Naive thymus-derived CD4-positive, alpha-beta T cell (primary cell): ENCODE results near the gene KYAT1. TPM values are rescaled to one million over a fixed set of nuclear protein-coding genes. Genes with fewer than 3 reads are reported as not detected.

Source experiments
- ATAC-seq: fragments of 150-1000 bp; cut with Tn5 transposase; 2 replicates; pipeline ENCODE4 v1.10.0; 2021; ENCODE audit warnings: mild to moderate bottlenecking, moderate library complexity
- CTCF ChIA-PET: fragments of 350-600 bp; sonication (Branson Sonifier 250); formaldehyde crosslinking; loops from one replicate; lab custom pipeline; 2021; ENCODE audit warnings: antibody characterized with exemption; lab: Charles Lee
- POLR2A ChIA-PET: fragments of 350-600 bp; sonication (Branson Sonifier 250); formaldehyde crosslinking; loops from one replicate; lab custom pipeline; 2021; ENCODE audit warnings: antibody characterized with exemption, inconsistent platforms; lab: Charles Lee
- DNase-seq, 9 donors: peaks; one replicate each; pipeline versions ENCODE4 v3.0.0 to v3.0.0-alpha.2; 2020 to 2022; ENCODE audit warnings: mixed read lengths in 1 of 9
- H3K27ac ChIP-seq: one replicate; pipeline ENCODE4 v1.7.0; 2013; ENCODE audit warnings: mild to moderate bottlenecking, low read depth, low read length, moderate library complexity
- H3K27me3 ChIP-seq, 2 donors: one replicate each; pipeline ENCODE4 v1.7.0; 2013; ENCODE audit warnings: low read length in 2 of 2, mild to moderate bottlenecking in 2 of 2, moderate library complexity in 2 of 2; ENCODE audit not compliant: control insufficient read depth in 2 of 2, insufficient read depth in 2 of 2
- H3K36me3 ChIP-seq, 3 experiments: 1 replicate in 2 of 3; 2 replicates in 1 of 3; pipeline ENCODE4 v1.7.0; 2013; ENCODE audit warnings: low read length in 3 of 3, mild to moderate bottlenecking in 3 of 3, moderate library complexity in 1 of 3; ENCODE audit not compliant: insufficient read depth in 3 of 3, control insufficient read depth in 2 of 3
- H3K4me1 ChIP-seq, 2 donors: one replicate each; pipeline ENCODE4 v1.7.0; 2013; ENCODE audit warnings: low read length in 2 of 2, mild to moderate bottlenecking in 2 of 2, moderate library complexity in 1 of 2; ENCODE audit not compliant: control insufficient read depth in 2 of 2, insufficient read depth in 2 of 2
- H3K4me3 ChIP-seq: 2 replicates; pipeline ENCODE4 v1.7.0; 2013; ENCODE audit warnings: mild to moderate bottlenecking, low read length
- H3K9me3 ChIP-seq, 3 experiments: 1 replicate in 2 of 3; 2 replicates in 1 of 3; pipeline ENCODE4 v1.7.0; 2013; ENCODE audit warnings: low read length in 3 of 3; ENCODE audit not compliant: control insufficient read depth in 2 of 3
- H3K27ac Mint-ChIP-seq, 9 donors: one replicate each; pipeline ENCODE4 v1.8.0; 2020 to 2022; ENCODE audit warnings: mixed read lengths in 9 of 9, mild to moderate bottlenecking in 8 of 9, moderate library complexity in 5 of 9, inconsistent platforms in 2 of 9
- H3K27me3 Mint-ChIP-seq, 5 donors: one replicate each; pipeline ENCODE4 v1.8.0; 2021 to 2022; ENCODE audit warnings: mixed read lengths in 5 of 5, mild to moderate bottlenecking in 1 of 5
- H3K36me3 Mint-ChIP-seq, 5 donors: one replicate each; pipeline ENCODE4 v1.8.0; 2020 to 2022; ENCODE audit warnings: mixed read lengths in 5 of 5, mild to moderate bottlenecking in 3 of 5, inconsistent platforms in 1 of 5
- H3K4me1 Mint-ChIP-seq, 7 donors: one replicate each; pipeline ENCODE4 v1.8.0; 2020 to 2022; ENCODE audit warnings: mixed read lengths in 7 of 7, mild to moderate bottlenecking in 3 of 7, inconsistent platforms in 1 of 7
- H3K4me3 Mint-ChIP-seq, 10 donors: one replicate each; pipeline ENCODE4 v1.8.0; 2020 to 2022; ENCODE audit warnings: mild to moderate bottlenecking in 10 of 10, mixed read lengths in 10 of 10, moderate library complexity in 6 of 10, inconsistent platforms in 2 of 10
- H3K9me3 Mint-ChIP-seq, 11 donors: one replicate each; pipeline ENCODE4 v1.8.0; 2020 to 2022; ENCODE audit warnings: mixed read lengths in 11 of 11, mild to moderate bottlenecking in 4 of 11, inconsistent platforms in 1 of 11, moderate library complexity in 1 of 11
- intact Hi-C, 2 donors: fragments of 100-400 bp; cut with micrococcal nuclease; formaldehyde crosslinking; loops; one replicate each; pipeline ENCODE4 v1.15.1; 2023
- polyA plus RNA-seq, 2 donors: library from polyadenylated mRNA; unstranded; fragments of 300-500 nt; fragmentation: Illumina TruSeq; gene quantifications; one replicate each; pipeline ENCODE4 v1.2.3, GENCODE V29; 2021
- total RNA-seq, 6 experiments: library from RNA in 5 of 6; stranded (reverse) in 5 of 6; gene quantifications; 1 replicate in 5 of 6; 2 replicates in 1 of 6; pipeline ENCODE4 v1.2.3 and lab custom pipeline; 2021 to 2026

The KYAT1 gene
- total and polyA plus RNA-seq, 7 experiments from 2014 or later = 7.2 to 18.2 (median 14.2) TPM

DNA sequence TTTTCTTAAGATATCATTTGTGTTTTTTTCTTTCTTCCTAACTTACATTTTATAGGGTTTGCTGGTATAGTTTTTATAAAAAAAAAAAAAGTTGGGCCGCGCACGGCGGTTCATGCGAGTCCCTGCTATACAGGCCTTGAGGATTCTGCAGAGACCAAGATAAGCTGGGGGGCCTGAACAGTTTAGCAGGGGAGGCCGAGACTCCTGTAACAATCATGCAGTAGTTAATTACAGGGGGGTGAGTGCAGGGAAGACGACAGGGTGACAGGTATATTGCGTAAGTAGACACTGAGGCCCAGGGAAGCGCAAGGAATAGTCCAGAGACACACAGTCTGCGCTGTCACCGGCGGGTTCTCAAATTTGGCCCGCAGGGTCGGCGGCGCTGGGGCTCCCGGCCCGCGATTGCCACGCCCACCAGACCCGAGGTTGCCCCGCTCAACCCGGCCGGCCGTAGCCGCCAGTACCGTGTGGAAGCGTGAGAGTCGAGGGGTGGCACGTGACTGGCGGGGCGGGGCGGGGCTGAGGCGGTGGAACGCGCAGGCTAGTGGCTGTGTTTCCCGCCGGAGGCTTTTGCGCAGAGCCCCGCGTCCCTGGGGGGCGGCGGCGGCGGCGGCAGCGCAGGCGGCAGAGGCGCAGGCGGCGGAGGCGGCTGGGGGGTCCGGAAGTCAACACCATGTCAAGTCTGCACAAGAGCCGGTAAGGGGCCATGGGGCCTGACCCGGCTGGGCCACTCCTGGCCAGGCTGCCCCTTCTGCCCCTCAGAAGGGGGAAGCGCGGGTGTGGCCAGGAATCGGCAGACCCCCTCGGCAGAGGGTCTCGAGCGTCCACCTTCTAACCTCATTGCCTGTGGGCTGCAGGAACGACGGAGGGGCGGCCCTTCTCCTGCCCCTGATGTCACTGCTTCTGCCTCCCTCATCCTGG is 94.8 kb downstream of the KYAT1 start, which contains the start of gene TBC1D13:
TSS of gene TBC1D13 (plus strand) at position 573 of the 921 bp plus-strand sequence. CDS start at position 674, 101 bp downstream.
- Mint-ChIP-seq H3K27me3 (no peaks in the 10 kb centered on the region), H3K27ac (peak within 1 kb of the TSS; percentile 87 to 98 (median 95)), H3K36me3 (peaks cover 0 to 11% (median 2%) of the 10 kb centered on the region in 5 donors), H3K4me1 (peaks cover 6 to 29% (median 23%) of the 10 kb centered on the region in 7 donors), H3K4me3 (peak within 1 kb of the TSS; percentile 80 to 98 (median 92)), H3K9me3 (no peaks in the 10 kb centered on the region)
- peaks cover 0 to 28% (median 7%) of the 10 kb centered on the region in 3 experiments for H3K36me3 ChIP-seq
- CTCF ChIA-PET = interaction anchor here (0.6 kb wide), 1 partner anchor 147 kb away, joined by 6 read pairs; no protein-coding TSS in a partner anchor
- peak; percentile 99 for ATAC-seq
- intact Hi-C loops = loop anchor here (1.0 to 5.0 kb wide), 12 partner anchors 16 to 465 kb away; partner anchors contain the start of genes PKN3 (in 2 of the 2), SPOUT1 (in 2 of the 2), ZDHHC12 (in 2 of the 2) and ZER1 (in 2 of the 2)
- H3K9me3 ChIP-seq = no peaks in the 10 kb centered on the region
- H3K4me1 ChIP-seq = peaks cover 13% of the 10 kb centered on the region in 2 donors
- H3K27me3 ChIP-seq = no peaks in the 10 kb centered on the region
- peak within 1 kb of the TSS; percentile 90 for H3K4me3 ChIP-seq
- POLR2A ChIA-PET = interaction anchor here (0.6 to 2.2 kb wide), 8 partner anchors 14 to 87 kb away, joined by 3 to 31 read pairs (median 5); partner anchors contain the start of genes ENDOG, SPOUT1 and ZER1
- DNase-seq = peak; percentile 88 to 93 (median 92)
- peak within 1 kb of the TSS; percentile 82 for H3K27ac ChIP-seq

DNA sequence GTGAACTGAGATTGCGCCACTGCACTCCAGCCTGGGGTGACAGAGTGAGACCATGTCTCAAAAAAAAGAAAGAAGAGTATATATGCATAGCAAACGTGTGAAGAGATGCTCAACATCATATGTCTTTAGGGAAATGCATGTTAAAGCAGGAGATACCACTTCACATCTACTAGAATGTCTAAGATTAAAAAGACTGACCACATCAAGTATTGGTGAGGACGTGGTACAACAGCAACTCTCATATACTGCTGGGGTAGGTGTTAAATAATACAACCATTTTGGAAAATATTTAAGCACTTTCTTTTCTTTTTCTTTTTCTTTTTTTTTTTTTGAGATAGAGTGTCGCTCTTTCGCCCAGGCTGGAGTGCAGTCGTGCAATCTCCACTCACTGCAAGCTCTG is 96.3 kb downstream of the KYAT1 start:
- H3K9me3 ChIP-seq = peaks cover 0 to 4% (median 0%) of the 10 kb centered on the region in 3 experiments
- H3K4me3 ChIP-seq = no peak overlapping the region
- ChIA-PET CTCF (no interaction called here), POLR2A (interaction anchor here (0.6 to 1.3 kb wide), 4 partner anchors 8 to 101 kb away, joined by 3 to 4 read pairs (median 4); partner anchors contain the start of gene SPOUT1)
- no peaks in the 10 kb centered on the region for H3K27me3 ChIP-seq
- H3K36me3 Mint-ChIP-seq = peaks cover 0 to 3% (median 0%) of the 10 kb centered on the region in 5 donors
- intact Hi-C loops = loop anchor here (5.0 kb wide), 1 partner anchor 83 kb away; the partner anchor contains the start of gene PKN3 (in 2 of the 2)
- H3K4me1 Mint-ChIP-seq = peaks cover 6 to 28% (median 19%) of the 10 kb centered on the region in 7 donors
- DNase-seq (no peak), ATAC-seq (no peak)
- peaks cover 0 to 5% (median 0%) of the 10 kb centered on the region in 11 donors for H3K9me3 Mint-ChIP-seq
- H3K27ac Mint-ChIP-seq = peak overlapping the region in 7 of 9 donors; percentile 39 to 96 (median 71)
- peak overlapping the region in 6 of 10 donors; percentile 7 to 74 (median 35) for H3K4me3 Mint-ChIP-seq
- peaks cover 13% of the 10 kb centered on the region in 2 donors for H3K4me1 ChIP-seq
- H3K27ac ChIP-seq = no peak overlapping the region
- no peaks in the 10 kb centered on the region for H3K27me3 Mint-ChIP-seq
- peaks cover 0 to 13% (median 0%) of the 10 kb centered on the region in 3 experiments for H3K36me3 ChIP-seq

Other genes with a start within 250 kb of the KYAT1 start
- gene DYNC2I2, start 225.1 kb downstream of the KYAT1 start, total RNA-seq = 10 to 100 TPM in 1 of 5 experiments, 1 to 10 TPM in 4; 2.5 to 41.7 (median 3.8) TPM
- 1 to 10 TPM; 1.4 to 2.5 TPM for gene DYNC2I2, start 225.1 kb downstream of the KYAT1 start, polyA plus RNA-seq
- 100 to 1,000 TPM; 222 to 488 (median 270) TPM for gene SET, start 192.7 kb downstream of the KYAT1 start, total RNA-seq
- 100 to 1,000 TPM; 133 to 200 TPM for gene SET, start 192.7 kb downstream of the KYAT1 start, polyA plus RNA-seq
- gene PKN3, start 179.4 kb downstream of the KYAT1 start, total RNA-seq = 10 to 100 TPM in 1 of 5 experiments, 1 to 10 TPM in 4; 1.1 to 11.7 (median 1.6) TPM
- 1 to 10 TPM in 1 of 2 donors, under 1 TPM in 1; 0.93 to 1.1 TPM for gene PKN3, start 179.4 kb downstream of the KYAT1 start, polyA plus RNA-seq
- 10 to 100 TPM; 21.2 to 70.3 (median 25.7) TPM for gene ZDHHC12, start 157.8 kb downstream of the KYAT1 start, total RNA-seq
- gene ZDHHC12, start 157.8 kb downstream of the KYAT1 start, polyA plus RNA-seq = 10 to 100 TPM; 63.2 to 74.2 TPM
- 10 to 100 TPM; 22.7 to 51.2 (median 34.7) TPM for gene ZER1, start 110.0 kb downstream of the KYAT1 start, total RNA-seq
- gene ZER1, start 110.0 kb downstream of the KYAT1 start, polyA plus RNA-seq = 10 to 100 TPM; 37.6 to 57.7 TPM
- gene TBC1D13, start 94.7 kb downstream of the KYAT1 start, total RNA-seq = 10 to 100 TPM; 21.0 to 35.2 (median 24.9) TPM
- gene TBC1D13, start 94.7 kb downstream of the KYAT1 start, polyA plus RNA-seq = 10 to 100 TPM; 18.6 to 43.5 TPM
- 10 to 100 TPM in 4 of 5 experiments, 1 to 10 TPM in 1; 9.4 to 18.3 (median 14.7) TPM for gene ENDOG, start 63.5 kb downstream of the KYAT1 start, total RNA-seq
- gene ENDOG, start 63.5 kb downstream of the KYAT1 start, polyA plus RNA-seq = 10 to 100 TPM; 17.0 to 36.7 TPM
- 10 to 100 TPM; 38.9 to 83.6 (median 65.2) TPM for gene SPOUT1, start 52.2 kb downstream of the KYAT1 start, total RNA-seq
- 10 to 100 TPM; 32.1 to 42.0 TPM for gene SPOUT1, start 52.2 kb downstream of the KYAT1 start, polyA plus RNA-seq
- gene LRRC8A, start 183 bp upstream of the KYAT1 start, total RNA-seq = 10 to 100 TPM; 31.3 to 48.8 (median 34.5) TPM
- gene LRRC8A, start 183 bp upstream of the KYAT1 start, polyA plus RNA-seq = 10 to 100 TPM; 24.2 to 54.0 TPM
- gene PHYHD1, start 39.0 kb upstream of the KYAT1 start, total RNA-seq = 1 to 10 TPM; 1.1 to 3.2 (median 3.1) TPM
- 1 to 10 TPM; 3.0 to 5.1 TPM for gene PHYHD1, start 39.0 kb upstream of the KYAT1 start, polyA plus RNA-seq
- 10 to 100 TPM in 2 of 5 experiments, 1 to 10 TPM in 3; 6.0 to 12.8 (median 9.5) TPM for gene DOLK, start 65.7 kb upstream of the KYAT1 start, total RNA-seq
- 10 to 100 TPM in 1 of 2 donors, 1 to 10 TPM in 1; 7.6 to 10.5 TPM for gene DOLK, start 65.7 kb upstream of the KYAT1 start, polyA plus RNA-seq
- 10 to 100 TPM; 55.7 to 98.7 (median 63.7) TPM for gene NUP188, start 65.7 kb upstream of the KYAT1 start, total RNA-seq
- gene NUP188, start 65.7 kb upstream of the KYAT1 start, polyA plus RNA-seq = 10 to 100 TPM; 24.8 to 39.5 TPM
- 100 to 1,000 TPM in 2 of 5 experiments, 10 to 100 TPM in 3; 76.3 to 106 (median 86.2) TPM for gene SH3GLB2, start 146.4 kb upstream of the KYAT1 start, total RNA-seq
- gene SH3GLB2, start 146.4 kb upstream of the KYAT1 start, polyA plus RNA-seq = 10 to 100 TPM; 22.5 to 31.7 TPM
- gene MIGA2, start 154.7 kb upstream of the KYAT1 start, total RNA-seq = 10 to 100 TPM; 50.0 to 73.4 (median 60.7) TPM
- gene MIGA2, start 154.7 kb upstream of the KYAT1 start, polyA plus RNA-seq = 10 to 100 TPM in 1 of 2 donors, 1 to 10 TPM in 1; 7.1 to 15.2 TPM
- gene DOLPP1, start 199.2 kb upstream of the KYAT1 start, total RNA-seq = 10 to 100 TPM in 3 of 5 experiments, 1 to 10 TPM in 2; 5.7 to 17.1 (median 11.9) TPM
- 10 to 100 TPM; 10.5 to 12.3 TPM for gene DOLPP1, start 199.2 kb upstream of the KYAT1 start, polyA plus RNA-seq
- 10 to 100 TPM in 4 of 5 experiments, 1 to 10 TPM in 1; 7.2 to 15.6 (median 11.4) TPM for gene CRAT, start 228.8 kb upstream of the KYAT1 start, total RNA-seq
- 10 to 100 TPM; 10.7 to 20.1 TPM for gene CRAT, start 228.8 kb upstream of the KYAT1 start, polyA plus RNA-seq
- 100 to 1,000 TPM in 1 of 5 experiments, 10 to 100 TPM in 4; 45.0 to 110 (median 52.3) TPM for gene PTPA, start 229.5 kb upstream of the KYAT1 start, total RNA-seq
- gene PTPA, start 229.5 kb upstream of the KYAT1 start, polyA plus RNA-seq = 10 to 100 TPM; 12.6 to 13.8 TPM